HepG2 (cell line): ENCODE measurements around the gene NFIC. TPM values are rescaled to one million over a fixed set of nuclear protein-coding genes. Genes with fewer than 3 reads are reported as not detected.

ENCODE experiments used
- AHR ChIP-seq: IDR thresholded peaks from 2 replicates; pipeline ENCODE4 v1.6.1; 2018; ENCODE audit warnings: missing genetic modification reagents, missing compliant biosample characterization
- GABPA ChIP-seq, 2 experiments: IDR thresholded peaks; 2 replicates each; pipeline ENCODE4 v1.6.1; 2011 to 2016; ENCODE audit warnings: low read depth in 2 of 2, low read length in 1 of 2, missing biosample characterization in 1 of 2, missing genetic modification characterization in 1 of 2
- GPN1 ChIP-seq: sonication (generic); formaldehyde crosslinking; IDR thresholded peaks from 2 replicates; pipeline ENCODE4 v1.5.1; 2020; ENCODE audit warnings: missing genetic modification reagents, borderline replicate concordance
- HES4 ChIP-seq: sonication (generic); formaldehyde crosslinking; IDR thresholded peaks from 2 replicates; pipeline ENCODE4 v1.9.0; 2021; ENCODE audit warnings: mild to moderate bottlenecking, missing genetic modification reagents, borderline replicate concordance
- HIVEP1 ChIP-seq: sonication (generic); formaldehyde crosslinking; IDR thresholded peaks from 2 replicates; pipeline ENCODE4 v1.4.0; 2020; ENCODE audit warnings: mild to moderate bottlenecking, missing genetic modification reagents
- HMGA1 ChIP-seq: sonication (generic); formaldehyde crosslinking; conservative IDR thresholded peaks from 2 replicates; pipeline ENCODE4 v1.4.0; 2020; ENCODE audit warnings: missing genetic modification reagents
- HOXA7 ChIP-seq: sonication (generic); formaldehyde crosslinking; IDR thresholded peaks from 2 replicates; pipeline ENCODE4 v1.8.1; 2022; ENCODE audit warnings: mild to moderate bottlenecking, missing genetic modification reagents, moderate library complexity
- KLF9 ChIP-seq: IDR thresholded peaks from 2 replicates; pipeline ENCODE4 v1.6.1; 2016; ENCODE audit warnings: low read depth
- TSC22D2 ChIP-seq: sonication (generic); formaldehyde crosslinking; IDR thresholded peaks from 2 replicates; pipeline ENCODE4 v1.5.1; 2020; ENCODE audit warnings: missing genetic modification reagents, mild to moderate bottlenecking, borderline replicate concordance
- ZBTB1 ChIP-seq: sonication (generic); formaldehyde crosslinking; IDR thresholded peaks from 2 replicates; pipeline ENCODE4 v1.4.0; 2020; ENCODE audit warnings: missing genetic modification reagents, borderline replicate concordance
- ZFP90 ChIP-seq: sonication (generic); formaldehyde crosslinking; IDR thresholded peaks from 2 replicates; pipeline ENCODE4 v1.8.0; 2022; ENCODE audit warnings: missing genetic modification reagents, mild to moderate bottlenecking, inconsistent platforms, borderline replicate concordance
- ZFYVE20 ChIP-seq: sonication (generic); formaldehyde crosslinking; IDR thresholded peaks from 2 replicates; pipeline ENCODE4 v1.8.0; 2023; ENCODE audit warnings: low read depth, mild to moderate bottlenecking, moderate library complexity, missing genetic modification reagents, borderline replicate concordance
- ZKSCAN1 ChIP-seq: fragments of 150-350 bp; IDR thresholded peaks from 2 replicates; pipeline ENCODE4 v1.6.1; 2014; ENCODE audit warnings: low read length
- ZNF350 ChIP-seq: sonication (generic); formaldehyde crosslinking; IDR thresholded peaks from 2 replicates; pipeline ENCODE4 v1.4.0; 2020; ENCODE audit warnings: mild to moderate bottlenecking, low read depth, missing genetic modification reagents, borderline replicate concordance
- ZNF441 ChIP-seq: sonication (generic); formaldehyde crosslinking; IDR thresholded peaks from 2 replicates; pipeline ENCODE4 v1.7.0; 2021; ENCODE audit warnings: missing genetic modification reagents, borderline replicate concordance
- ZNF713 ChIP-seq: sonication (generic); formaldehyde crosslinking; IDR thresholded peaks from 2 replicates; pipeline ENCODE4 v1.4.0; 2020; ENCODE audit warnings: mild to moderate bottlenecking, missing genetic modification reagents
- ZNF724P ChIP-seq: sonication (generic); formaldehyde crosslinking; IDR thresholded peaks from 2 replicates; pipeline ENCODE4 v1.8.0; 2022; ENCODE audit warnings: missing genetic modification reagents, borderline replicate concordance
- ZNF788 ChIP-seq: sonication (generic); formaldehyde crosslinking; IDR thresholded peaks from 2 replicates; pipeline ENCODE4 v1.5.0; 2020; ENCODE audit warnings: mild to moderate bottlenecking, missing genetic modification reagents, borderline replicate concordance
- polyA plus RNA-seq, 8 experiments: library from polyadenylated mRNA; depleted of rRNA in 3 of 8; stranded (reverse) in 7 of 8; unstranded in 1 of 8; fragments of >200 nt; fragmentation: Illumina TruSeq in 4 of 8; extraction: Trizol in 4 of 8; gene quantifications; 2 replicates each; pipeline versions ENCODE4 v1.2.1 to v1.2.3, GENCODE V29; 2011 to 2016; ENCODE audit warnings: low read depth in 4 of 8, missing spikeins in 1 of 8, mixed read lengths in 1 of 8; ENCODE audit not compliant: insufficient read depth in 1 of 8
- total RNA-seq, 5 experiments: library from RNA; depleted of rRNA; stranded (reverse); fragments of >200 nt; fragmentation: Illumina TruSeq; extraction: Trizol; gene quantifications; 2 replicates each; pipeline ENCODE4 v1.2.3, GENCODE V29; 2016; ENCODE audit warnings: low read depth in 1 of 5
- TF ChIP-seq, protein P1 (sequence below): IDR thresholded peaks from 2 replicates; pipeline ENCODE4 v1.6.1; 2016; ENCODE audit warnings: low read depth, missing genetic modification reagents, missing compliant biosample characterization
- TF ChIP-seq, protein P2 (sequence below): fragments of 450-650 bp; IDR thresholded peaks from 2 replicates; pipeline ENCODE4 v1.6.1; 2016
- TF ChIP-seq, protein P3 (sequence below): IDR thresholded peaks from 2 replicates; pipeline ENCODE4 v1.6.1; 2016; ENCODE audit warnings: low read depth, borderline replicate concordance
- TF ChIP-seq, protein P4 (sequence below): sonication (generic); formaldehyde crosslinking; IDR thresholded peaks from 2 replicates; pipeline ENCODE4 v1.4.0; 2020; ENCODE audit warnings: mild to moderate bottlenecking, missing genetic modification reagents

NFIC gene
- total and polyA plus RNA-seq, 2 of the 13 experiments (the other 11 are each of a cell fraction or from before 2014, with no cell fraction given), result 1.3 to 2.5 TPM

DNA sequence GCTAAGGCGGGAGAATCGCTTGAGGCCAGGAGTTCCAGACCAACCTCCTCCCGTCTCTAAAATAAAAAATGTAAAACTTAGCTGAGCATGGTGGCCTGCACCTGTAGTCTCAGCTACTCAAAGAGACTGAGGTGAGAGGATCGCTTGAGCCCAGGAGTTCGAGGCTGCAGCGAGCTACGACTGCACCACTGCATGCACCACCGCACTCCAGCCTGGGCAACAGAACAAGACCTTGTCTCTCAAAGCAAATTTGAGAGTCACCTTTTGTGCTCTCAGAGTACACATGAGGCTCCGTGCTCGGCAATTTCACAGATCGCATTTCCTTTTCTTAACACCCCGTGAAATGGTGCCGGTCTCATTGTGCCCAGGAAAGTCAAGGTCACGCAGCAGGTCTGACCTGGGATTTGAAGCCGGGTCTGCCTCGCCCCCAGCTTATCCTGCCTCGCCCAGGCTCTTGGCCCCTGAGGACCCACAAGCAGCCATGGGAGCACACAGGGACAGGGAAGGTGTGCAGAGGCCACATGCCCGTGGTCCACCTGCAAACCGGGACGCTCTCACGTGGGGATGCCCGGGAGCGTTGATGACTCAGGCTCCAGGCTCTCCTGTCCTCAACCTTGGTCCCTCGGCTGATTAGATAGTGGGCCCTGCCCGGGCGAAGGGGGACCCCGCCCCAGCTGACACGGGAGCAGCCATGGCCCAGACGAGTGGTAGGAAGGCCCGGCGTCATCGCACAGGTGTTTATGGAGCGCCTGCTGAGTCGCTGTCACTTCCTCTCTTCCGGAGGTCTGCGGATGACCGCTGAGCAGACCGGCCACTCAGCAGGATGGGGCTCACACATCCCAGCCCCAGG lies 115.1 kb downstream of the NFIC start (continued):
- TF ChIP-seq HES4 (CRISPR knock-in tag), result peak; percentile 96
- 0 out of 2 replicates have a peak, but pooled peaks have one; percentile 34 for TF ChIP-seq TSC22D2 (CRISPR knock-in tag)
- TF ChIP-seq ZKSCAN1, result no peak
- TF ChIP-seq ZNF350 (CRISPR knock-in tag), result no peak
- TF ChIP-seq HIVEP1 (CRISPR knock-in tag), result peak; percentile 92
- TF ChIP-seq ZBTB1 (CRISPR knock-in tag), result no peak
- TF ChIP-seq AHR (CRISPR knock-in tag), result peak; percentile 83; the same call in 1 of the 2 replicates
- no peak for TF ChIP-seq ZFYVE20
- TF ChIP-seq ZNF713 (CRISPR knock-in tag), result no peak
- TF ChIP-seq HOXA7 (CRISPR knock-in tag), result 0 out of 2 replicates have a peak, but pooled peaks have one; percentile 33
- 0 out of 2 replicates have a peak, but pooled peaks have one; percentile 31 for TF ChIP-seq ZNF788 (CRISPR knock-in tag)
- TF ChIP-seq, protein P1, sequence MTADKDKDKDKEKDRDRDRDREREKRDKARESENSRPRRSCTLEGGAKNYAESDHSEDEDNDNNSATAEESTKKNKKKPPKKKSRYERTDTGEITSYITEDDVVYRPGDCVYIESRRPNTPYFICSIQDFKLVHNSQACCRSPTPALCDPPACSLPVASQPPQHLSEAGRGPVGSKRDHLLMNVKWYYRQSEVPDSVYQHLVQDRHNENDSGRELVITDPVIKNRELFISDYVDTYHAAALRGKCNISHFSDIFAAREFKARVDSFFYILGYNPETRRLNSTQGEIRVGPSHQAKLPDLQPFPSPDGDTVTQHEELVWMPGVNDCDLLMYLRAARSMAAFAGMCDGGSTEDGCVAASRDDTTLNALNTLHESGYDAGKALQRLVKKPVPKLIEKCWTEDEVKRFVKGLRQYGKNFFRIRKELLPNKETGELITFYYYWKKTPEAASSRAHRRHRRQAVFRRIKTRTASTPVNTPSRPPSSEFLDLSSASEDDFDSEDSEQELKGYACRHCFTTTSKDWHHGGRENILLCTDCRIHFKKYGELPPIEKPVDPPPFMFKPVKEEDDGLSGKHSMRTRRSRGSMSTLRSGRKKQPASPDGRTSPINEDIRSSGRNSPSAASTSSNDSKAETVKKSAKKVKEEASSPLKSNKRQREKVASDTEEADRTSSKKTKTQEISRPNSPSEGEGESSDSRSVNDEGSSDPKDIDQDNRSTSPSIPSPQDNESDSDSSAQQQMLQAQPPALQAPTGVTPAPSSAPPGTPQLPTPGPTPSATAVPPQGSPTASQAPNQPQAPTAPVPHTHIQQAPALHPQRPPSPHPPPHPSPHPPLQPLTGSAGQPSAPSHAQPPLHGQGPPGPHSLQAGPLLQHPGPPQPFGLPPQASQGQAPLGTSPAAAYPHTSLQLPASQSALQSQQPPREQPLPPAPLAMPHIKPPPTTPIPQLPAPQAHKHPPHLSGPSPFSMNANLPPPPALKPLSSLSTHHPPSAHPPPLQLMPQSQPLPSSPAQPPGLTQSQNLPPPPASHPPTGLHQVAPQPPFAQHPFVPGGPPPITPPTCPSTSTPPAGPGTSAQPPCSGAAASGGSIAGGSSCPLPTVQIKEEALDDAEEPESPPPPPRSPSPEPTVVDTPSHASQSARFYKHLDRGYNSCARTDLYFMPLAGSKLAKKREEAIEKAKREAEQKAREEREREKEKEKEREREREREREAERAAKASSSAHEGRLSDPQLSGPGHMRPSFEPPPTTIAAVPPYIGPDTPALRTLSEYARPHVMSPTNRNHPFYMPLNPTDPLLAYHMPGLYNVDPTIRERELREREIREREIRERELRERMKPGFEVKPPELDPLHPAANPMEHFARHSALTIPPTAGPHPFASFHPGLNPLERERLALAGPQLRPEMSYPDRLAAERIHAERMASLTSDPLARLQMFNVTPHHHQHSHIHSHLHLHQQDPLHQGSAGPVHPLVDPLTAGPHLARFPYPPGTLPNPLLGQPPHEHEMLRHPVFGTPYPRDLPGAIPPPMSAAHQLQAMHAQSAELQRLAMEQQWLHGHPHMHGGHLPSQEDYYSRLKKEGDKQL, result no peak
- no peak for TF ChIP-seq HMGA1 (CRISPR knock-in tag)
- TF ChIP-seq, protein P2, sequence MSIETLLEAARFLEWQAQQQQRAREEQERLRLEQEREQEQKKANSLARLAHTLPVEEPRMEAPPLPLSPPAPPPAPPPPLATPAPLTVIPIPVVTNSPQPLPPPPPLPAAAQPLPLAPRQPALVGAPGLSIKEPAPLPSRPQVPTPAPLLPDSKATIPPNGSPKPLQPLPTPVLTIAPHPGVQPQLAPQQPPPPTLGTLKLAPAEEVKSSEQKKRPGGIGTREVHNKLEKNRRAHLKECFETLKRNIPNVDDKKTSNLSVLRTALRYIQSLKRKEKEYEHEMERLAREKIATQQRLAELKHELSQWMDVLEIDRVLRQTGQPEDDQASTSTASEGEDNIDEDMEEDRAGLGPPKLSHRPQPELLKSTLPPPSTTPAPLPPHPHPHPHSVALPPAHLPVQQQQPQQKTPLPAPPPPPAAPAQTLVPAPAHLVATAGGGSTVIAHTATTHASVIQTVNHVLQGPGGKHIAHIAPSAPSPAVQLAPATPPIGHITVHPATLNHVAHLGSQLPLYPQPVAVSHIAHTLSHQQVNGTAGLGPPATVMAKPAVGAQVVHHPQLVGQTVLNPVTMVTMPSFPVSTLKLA, result no peak
- no peak for TF ChIP-seq GPN1 (CRISPR knock-in tag)
- peak; percentile 75 for TF ChIP-seq ZNF724P (CRISPR knock-in tag)
- no peak for TF ChIP-seq ZFP90 (CRISPR knock-in tag)
- TF ChIP-seq, protein P3, sequence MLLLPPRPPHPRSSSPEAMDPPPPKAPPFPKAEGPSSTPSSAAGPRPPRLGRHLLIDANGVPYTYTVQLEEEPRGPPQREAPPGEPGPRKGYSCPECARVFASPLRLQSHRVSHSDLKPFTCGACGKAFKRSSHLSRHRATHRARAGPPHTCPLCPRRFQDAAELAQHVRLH (CRISPR knock-in tag), result peak; percentile 66; the same call in 1 of the 2 replicates
- no peak for TF ChIP-seq KLF9 (CRISPR knock-in tag)
- TF ChIP-seq, protein P4, sequence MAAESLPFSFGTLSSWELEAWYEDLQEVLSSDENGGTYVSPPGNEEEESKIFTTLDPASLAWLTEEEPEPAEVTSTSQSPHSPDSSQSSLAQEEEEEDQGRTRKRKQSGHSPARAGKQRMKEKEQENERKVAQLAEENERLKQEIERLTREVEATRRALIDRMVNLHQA, result no peak
- peak; percentile 63; the same call in 1 of the 2 replicates for TF ChIP-seq ZNF441 (CRISPR knock-in tag)
- TF ChIP-seq GABPA (IDR thresholded peaks at IDR 0.05; ENCODE audit: low read depth, low read length), result no peak
- TF ChIP-seq GABPA (CRISPR knock-in tag; IDR thresholded peaks at IDR 0.05; ENCODE audit: low read depth), result no peak
